Activated CD4-positive, CD25-positive, alpha-beta regulatory T cell treated with anti-CD3 and anti-CD28 coated beads, Interleukin-2, amount 50 U/mL, for 16 hours (primary cell): ENCODE measurements around the gene TMEM17.

ENCODE experiments used
- DNase-seq: peaks from one replicate; pipeline ENCODE4 v3.0.0-alpha.2; 2020; ENCODE audit warnings: low read depth, low spot score

The TMEM17 gene

DNA sequence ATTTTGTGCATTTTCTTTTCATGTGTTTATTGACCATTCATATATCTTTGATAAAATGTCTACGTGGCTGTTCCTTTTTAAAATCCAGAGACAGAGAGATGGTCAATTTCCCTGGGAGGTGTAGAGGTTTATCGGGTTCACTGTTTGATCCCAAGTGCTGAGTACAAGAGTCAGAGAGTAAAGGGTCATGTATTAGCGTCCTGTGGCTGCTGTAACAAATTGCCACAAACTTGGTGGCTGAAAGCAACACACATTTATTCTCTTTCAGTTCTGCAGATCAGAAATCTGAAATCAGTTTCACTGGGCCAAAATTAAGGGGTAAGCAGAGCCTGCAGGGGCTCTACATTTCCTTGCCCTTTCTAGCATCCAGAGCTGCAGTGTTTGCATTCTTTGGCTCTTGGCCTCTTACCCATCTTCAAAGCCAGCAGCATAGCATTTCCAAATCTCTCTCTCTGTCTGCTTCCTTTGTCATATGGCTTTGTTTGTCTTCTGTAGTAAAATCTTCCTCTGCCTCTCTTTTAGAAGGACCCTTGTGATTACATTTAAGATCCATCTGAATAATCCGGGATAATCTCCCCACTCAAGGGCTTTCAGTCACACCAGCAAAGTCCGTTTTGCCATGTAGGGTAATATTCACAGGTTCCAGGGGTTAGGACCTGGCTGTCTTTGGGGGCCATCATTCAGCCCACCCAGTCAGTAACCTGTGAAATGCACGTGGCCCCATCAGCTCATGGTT lies 49.9 kb downstream of the TMEM17 start:
- no peak for DNase-seq

DNA sequence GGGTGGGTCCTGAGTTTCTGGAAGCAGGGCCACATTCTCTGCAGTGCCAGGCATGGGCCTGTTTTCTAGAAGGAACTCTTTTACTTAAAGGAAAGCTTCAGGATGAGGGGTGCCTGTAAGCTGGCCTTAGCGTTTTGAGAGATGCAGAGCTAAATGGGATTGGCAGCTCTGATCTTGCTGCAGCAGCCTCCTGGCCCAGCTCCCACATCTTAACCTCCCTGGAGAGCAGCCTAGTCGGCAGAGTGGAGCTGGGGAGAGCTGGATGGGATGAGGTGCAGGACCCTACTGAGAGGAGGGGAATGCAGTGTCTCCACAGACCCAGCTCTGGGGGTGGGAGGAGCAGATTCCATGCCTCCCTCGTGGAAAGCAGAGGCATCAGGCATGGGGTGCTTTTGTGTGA lies 52.0 kb downstream of the TMEM17 start:
- no peak for DNase-seq

DNA sequence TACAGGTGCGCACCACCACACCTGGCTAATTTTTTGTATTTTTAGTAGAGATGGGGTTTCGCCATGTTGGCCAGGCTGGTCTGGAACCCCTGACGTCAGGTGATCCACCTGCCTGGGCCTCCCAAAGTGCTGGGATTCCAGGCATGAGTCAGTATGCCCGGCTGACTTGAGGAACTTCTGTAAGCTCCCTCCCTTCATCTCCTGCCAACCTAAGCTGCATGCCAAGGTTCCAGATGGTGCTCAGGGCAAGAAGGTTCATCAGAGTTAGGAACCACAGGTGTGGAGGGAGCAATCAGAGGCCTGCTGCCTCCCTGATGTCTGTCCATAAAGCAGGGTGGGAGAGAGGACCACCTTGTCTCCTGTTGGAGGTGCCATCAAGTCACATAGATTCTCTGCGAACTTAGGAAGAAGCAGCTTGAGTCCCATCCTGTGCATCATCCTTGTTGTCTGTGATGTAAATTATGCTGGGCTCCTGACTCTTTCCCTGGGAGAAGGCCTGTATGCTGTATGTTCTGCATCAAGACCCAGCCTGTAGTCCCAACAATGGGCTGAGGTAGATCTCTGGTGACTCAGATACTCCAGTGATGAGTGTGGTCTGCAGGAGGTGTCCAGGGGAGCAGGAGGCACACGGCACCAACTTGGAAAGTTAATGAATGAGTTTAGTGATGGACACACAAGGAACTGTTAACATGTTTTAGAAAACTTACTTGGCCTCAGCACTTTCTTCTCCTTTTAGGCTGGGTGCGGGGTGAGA lies 53.1 kb downstream of the TMEM17 start:
- DNase-seq = no peak

DNA sequence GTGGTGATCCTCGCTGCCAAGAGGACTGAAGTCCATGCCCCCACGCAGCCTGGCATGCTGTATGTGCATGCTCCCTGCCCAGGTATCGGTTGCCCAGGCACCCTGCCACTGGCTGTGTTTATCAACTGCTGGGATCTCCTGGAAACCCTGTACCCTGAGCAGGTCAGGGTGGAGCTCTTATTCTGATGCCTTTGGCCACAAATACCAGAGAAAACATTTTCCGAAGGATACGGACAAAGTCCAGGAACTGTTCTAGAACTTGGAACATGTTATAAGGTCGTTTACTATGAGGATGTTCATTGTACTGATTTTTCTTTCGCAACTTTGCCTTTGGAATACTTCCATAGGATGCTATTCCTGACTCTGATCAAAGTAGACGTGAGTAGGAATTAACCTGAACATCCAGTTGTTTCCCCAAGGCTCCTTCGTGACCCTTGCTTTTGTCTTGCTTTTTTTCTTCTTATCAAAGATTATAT lies 55.2 kb downstream of the TMEM17 start:
- no peak for DNase-seq
